Subcutaneous adipose tissue (tissue), 4 donors: Measurements from ENCODE around the gene FCRL6. TPM values are rescaled to one million over a fixed set of nuclear protein-coding genes. Genes with fewer than 3 reads are reported as not detected.

Source experiments
- CTCF ChIP-seq: fragments of 450-650 bp; IDR thresholded peaks from one replicate; pipeline ENCODE4 v1.5.1; 2016; ENCODE audit warnings: low read depth, mild to moderate bottlenecking, control low read depth, antibody characterized with exemption, moderate library complexity
- total RNA-seq, 4 donors: library from RNA; depleted of rRNA; stranded (reverse); fragments of >200 nt; gene quantifications; one replicate each; pipeline ENCODE4 v1.1.0, GENCODE V29; 2016

The FCRL6 gene
- total RNA-seq, 4 donors from 2014 or later = 0.34 to 0.44 TPM; not detected in 2

- TF ChIP-seq CTCF = no peak
Observed at GRCh38 chr1:159774465-159774864, 27.7 kb upstream of the FCRL6 start.

GRCh38 chr1:159775716-159776115, 26.4 kb upstream of the FCRL6 start:
- no peak for TF ChIP-seq CTCF

GRCh38 chr1:159778266-159778665, 23.9 kb upstream of the FCRL6 start:
- no peak for TF ChIP-seq CTCF

- no peak for TF ChIP-seq CTCF
Observed at GRCh38 chr1:159779403-159779851, 22.7 kb upstream of the FCRL6 start.

GRCh38 chr1:159780583-159781582, 21.3 kb upstream of the FCRL6 start, which contains the start of gene DUSP23:
Gene DUSP23, plus strand, starts transcription at chr1:159780962. Its CDS starts 139 bp downstream, at chr1:159781101.
- TF ChIP-seq CTCF = no peak

- no peak for TF ChIP-seq CTCF
Observed at GRCh38 chr1:159781992-159782391, 20.2 kb upstream of the FCRL6 start.

GRCh38 chr1:159783724-159784123, 18.4 kb upstream of the FCRL6 start:
- TF ChIP-seq CTCF = no peak
